GM19372 (cell line): ENCODE results near the gene METRN.
"Not testable (repeated sequence)": the region's sequence is repeated elsewhere in the genome, so short reads cannot be mapped to it uniquely, and the experiment has no call there.

Experiments
- ATAC-seq: cut with Tn5 transposase; IDR thresholded peaks from one replicate; pipeline ENCODE4 v1.9.1; 2021; ENCODE audit warnings: mild to moderate bottlenecking, low read depth, moderate library complexity; ENCODE audit not compliant: unreplicated experiment

The METRN gene

GRCh38 chr16:733382-734207, 18.7 kb downstream of the METRN start:
- ATAC-seq = no peak

DNA sequence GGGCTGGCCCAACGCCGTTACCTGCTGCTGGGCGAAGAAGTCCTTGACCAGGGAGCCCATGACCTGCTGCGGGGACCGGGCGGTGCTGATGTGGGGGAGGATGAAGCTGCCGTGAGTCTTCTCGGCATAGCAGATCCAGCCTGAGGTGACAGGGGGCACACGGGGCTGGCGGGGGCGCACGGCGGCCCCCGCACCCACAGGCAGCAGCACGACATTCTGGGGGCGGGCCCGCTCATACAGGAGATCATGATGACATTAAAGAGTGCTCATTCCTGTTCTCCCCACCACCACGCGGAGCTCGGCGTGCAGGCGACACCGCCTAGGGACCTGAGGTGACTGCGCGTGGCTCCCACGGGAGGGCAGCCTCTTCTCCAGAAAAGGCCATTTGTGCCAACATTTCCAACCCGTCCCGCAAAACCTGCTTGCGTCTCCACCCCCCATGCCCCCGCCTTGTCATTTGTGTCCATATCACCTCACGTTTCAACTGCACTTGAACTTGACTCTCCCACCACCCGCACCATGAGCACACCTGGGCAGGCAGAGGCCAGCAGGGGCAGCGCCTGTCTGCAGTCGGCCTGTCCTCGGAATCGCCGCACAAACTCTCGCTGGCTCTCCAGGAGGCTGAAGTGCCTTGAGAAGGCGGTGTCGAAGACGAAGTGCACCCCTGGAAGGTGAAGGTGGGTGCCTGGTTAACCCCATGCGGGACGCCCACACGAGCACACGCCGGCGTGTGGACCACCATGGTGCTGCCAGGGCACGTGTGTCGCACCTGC, 19.5 kb downstream of the METRN start:
- ATAC-seq = no peak

DNA sequence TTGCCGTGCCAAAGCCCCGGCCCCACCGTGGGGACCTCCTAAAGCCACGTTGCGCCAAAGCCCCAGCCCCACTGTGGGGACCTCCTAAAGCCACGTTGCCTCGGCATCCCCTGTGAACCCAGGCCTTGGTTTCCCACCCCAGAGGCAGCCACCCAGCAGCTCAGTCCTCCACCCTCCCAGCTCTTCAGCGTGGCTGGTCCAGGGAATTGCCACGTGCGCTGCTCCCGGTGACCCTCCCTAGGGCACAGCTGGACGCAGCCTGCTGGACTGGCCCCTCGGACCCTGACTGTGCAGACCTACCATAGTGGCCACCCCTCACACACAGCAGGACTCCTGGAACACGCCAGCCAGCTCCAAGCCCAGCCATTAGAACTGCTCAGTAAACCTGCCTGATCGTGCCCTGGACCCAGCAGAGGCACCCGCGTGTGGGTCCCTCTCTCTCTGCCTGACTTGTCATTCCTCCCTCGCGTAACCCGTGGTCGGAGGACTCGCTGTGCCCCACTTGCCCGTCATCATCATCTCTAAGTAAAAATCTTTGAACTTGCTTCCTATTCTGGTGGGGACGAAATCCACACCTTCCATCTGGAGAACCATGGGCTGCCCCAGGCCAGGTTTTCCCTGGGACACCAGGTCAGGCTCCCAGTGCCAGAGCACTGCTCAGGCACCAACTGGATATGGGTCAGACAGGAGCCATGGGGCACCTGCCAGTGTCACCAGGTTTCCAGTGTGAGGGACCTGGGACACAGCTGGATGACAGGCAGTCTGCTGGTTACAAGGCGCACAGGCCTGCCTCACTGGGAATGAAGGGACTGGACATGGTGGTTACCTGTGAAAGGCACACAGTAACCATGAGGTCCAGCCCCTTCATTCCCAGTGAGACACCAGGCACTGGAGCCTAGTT, 20.3 kb downstream of the METRN start:
- no peak for ATAC-seq

DNA sequence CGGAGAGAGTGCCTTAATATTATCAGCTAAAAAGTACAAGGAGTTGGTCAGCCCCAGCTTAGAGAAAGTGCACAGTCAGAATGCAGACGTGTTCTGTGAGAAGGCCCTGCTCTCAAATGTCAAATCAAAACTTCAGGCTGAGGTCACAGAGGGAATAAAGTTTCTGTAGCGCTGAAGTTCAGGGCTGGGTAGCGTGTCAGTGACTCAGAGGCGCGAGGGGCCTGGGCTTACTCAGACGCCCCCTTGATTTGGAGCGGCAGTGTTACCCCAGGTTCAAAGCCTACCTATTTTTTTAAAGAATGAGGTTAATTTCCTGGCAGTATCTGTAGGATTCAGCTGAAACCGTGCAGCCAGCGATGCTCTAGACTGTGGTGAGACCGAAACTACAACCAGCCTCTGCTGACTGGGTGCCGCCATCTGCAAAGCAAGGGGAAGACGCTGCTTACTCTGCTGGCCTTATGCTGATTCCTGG, 21.1 kb downstream of the METRN start:
- ATAC-seq = no peak

- ATAC-seq = no peak
These were observed 22.1 kb downstream of the METRN start for GRCh38 chr16:736936-737481.

DNA sequence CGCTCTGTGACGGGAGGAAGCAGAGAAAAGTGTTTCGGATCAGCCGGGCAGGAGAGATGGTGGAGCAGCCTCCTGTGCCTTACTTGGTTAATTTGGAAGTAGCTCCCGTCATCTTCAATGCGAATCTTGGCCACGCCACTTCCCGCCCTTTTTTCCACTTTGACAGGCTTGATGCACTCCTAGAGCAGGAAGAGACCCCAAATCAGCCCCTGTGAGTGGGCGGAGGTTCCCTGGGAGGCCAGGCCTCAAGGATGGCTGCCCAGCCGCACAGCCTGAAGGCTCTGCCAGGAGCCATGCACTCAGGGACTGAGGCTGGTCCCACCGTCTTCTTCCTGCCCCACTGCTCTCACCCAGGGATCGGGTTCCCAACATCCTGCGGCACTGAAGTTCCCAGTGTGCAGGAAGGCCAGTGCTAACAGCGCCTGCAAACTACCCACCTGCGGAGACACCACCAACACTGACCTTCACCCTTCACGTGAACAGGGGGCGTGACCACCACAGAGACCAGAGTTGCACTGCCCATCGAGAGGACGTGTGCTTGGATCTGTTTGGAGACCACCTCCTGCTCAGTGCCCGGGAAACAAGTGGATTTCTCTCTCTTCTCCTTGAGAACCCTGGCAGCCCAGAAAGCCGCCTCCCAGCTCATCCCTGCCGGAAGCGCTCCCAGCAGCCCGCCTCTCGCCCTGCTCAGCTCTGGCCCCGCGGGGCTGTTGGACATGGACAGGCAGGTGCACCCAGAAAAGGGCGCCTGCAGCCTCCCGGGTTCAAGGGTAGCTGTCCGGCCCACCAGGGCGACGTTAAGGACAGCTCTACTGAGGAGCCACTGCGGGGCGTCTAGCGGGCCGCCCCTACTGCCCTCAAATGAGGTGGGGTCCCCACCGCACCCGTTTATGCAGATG, 24.9 kb downstream of the METRN start:
- no peak for ATAC-seq

GRCh38 chr16:740459-740763, 25.5 kb downstream of the METRN start:
- peak; percentile 5 for ATAC-seq

- peak; percentile 77 for ATAC-seq
These were observed 26.0 kb downstream of the METRN start, which contains the start of gene CIAO3 for GRCh38 chr16:740764-741505. CIAO3 (minus strand) TSS chr16:740997; CDS start chr16:740985, 12 bp downstream.

- no peak for ATAC-seq
These were observed 27.2 kb downstream of the METRN start for GRCh38 chr16:741986-742629.

DNA sequence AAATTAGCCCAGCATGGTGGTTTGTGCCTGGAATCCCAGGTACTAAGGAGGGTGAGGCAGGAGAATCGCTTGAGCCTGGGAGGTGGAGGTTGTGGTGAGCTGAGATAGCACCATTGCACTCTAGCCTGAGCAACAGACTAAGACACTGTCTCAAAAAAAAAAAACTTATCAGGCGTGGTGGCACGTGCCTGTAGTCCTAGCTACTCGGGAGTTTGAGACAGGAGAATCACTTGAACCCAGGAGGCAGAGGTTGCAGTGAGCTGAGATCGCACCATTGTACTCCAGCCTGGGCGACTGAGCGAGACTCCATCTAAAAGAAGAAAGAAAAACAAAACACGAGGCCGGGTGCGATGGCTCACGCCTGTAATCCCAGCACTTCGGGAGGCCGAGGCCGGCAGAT, 28.0 kb downstream of the METRN start:
- ATAC-seq = not testable (repeated sequence)

DNA sequence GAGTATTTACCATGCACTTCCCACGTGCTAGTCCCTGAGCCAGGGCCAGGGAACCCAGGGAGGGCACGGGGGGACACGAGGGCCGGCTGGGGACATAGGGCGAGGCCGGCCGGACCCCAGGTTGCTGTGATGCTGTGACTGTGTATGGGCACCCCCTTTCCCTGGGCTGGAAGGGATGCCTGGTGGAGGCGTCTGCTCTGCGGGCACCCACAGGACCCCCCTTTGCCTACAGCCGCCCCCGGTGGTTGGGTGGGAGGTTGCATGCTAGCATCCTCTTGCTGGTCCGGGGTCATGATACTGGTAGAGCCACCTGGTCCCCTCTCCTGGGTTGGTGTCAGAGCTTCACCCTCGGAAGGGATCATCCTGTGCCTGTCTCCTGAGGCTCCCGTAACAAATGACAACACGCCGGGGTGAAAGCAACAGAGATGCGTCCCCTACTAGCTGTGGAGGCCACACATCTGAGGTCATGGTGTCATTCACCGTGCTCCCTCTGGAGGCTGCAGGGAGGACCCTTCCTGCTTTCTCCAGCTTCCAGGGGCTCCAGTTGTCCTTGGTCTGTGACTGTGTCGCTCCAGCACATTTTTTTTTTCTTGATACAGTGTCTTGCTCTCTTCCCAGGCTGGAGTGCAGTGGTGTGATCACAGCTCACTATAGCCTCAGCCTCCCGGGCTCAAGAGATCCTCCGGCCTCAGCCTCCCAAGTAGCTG, 29.0 kb downstream of the METRN start:
- ATAC-seq = no peak

DNA sequence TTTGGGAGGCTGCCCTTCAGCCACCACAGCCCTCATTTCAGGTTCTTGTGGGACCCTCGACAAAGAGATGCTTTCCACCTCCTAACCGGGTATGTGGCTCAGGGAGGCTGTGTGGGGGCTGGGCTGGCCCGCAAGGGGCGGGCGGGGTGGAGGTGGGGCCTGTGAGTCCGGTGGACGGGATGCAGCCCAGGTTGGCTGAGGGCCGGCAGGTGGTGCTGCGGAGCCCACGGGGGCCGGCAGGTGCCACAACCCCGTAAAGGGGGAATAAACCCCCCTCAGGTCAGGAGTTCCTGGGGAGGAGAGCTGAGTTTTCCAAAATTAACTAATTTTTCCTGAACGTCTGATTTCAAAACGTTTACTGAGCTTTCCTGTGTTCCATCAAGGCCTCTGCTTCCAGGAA, 30.8 kb downstream of the METRN start:
- ATAC-seq = no peak

DNA sequence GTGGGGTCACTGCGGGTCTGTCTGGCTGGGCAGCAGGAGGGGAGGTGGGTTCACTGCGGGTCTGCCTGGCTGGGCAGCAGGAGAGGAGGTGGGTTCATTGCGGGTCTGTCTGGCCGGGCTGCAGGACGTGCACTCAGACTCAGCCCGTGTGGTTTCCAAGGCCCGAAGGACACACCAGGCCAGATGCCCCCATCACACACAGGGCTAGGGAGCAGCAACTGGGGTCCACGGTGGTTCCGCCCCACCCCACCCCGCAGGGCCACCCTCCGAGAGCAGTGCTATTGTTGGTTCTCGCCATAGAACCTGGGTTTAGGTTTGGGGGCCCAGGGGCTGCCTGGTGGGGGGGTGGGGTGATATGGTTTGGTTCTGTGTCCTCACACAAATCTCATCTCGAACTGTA, 31.7 kb downstream of the METRN start:
- no peak for ATAC-seq

DNA sequence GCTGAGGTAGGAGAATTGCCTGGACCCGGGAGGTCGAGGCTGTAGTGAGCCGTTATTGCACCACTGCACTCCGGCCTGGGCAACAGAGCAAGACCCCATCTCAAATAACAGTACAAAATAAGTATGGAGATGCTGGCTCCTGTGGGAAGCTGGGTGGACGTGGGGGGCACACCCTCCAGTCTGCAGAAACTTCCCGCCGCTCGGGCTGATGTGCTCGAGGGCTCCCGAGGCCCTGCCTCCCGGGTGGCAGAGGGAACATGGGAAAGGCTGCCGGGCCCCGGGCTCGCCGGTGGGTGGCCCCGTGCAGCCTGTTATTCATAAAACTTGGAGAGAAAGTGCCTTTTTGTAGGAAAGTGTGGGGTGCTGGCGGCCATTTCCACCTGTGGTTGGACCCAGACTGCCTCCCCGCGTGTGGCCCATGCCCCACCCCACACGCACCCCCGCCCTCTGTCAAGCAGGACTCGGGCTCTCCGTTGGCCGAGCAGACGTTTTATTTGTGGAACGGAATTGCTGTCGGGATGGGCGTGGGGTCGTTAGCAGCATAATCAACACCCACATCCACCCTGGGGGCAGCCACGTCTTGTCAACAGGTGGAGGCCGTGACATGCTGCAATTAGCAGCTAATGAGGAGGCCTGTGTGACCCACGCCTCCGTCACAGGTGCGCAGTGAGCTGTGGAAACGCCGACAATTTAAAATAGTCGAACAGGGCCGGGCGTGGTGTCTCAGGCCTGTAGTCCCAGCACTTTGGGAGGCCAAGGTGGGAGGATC, 33.2 kb downstream of the METRN start:
- no peak for ATAC-seq

GRCh38 chr16:749010-749409, 34.1 kb downstream of the METRN start:
- no peak for ATAC-seq

GRCh38 chr16:750485-750884, 35.6 kb downstream of the METRN start:
- no peak for ATAC-seq
